PC-3 (cell line): ENCODE measurements around the gene CERT1. TPM values are rescaled to one million over a fixed set of nuclear protein-coding genes. Genes with fewer than 3 reads are reported as not detected.

ENCODE experiments used
- ATAC-seq: fragments of 200-7000 bp; cut with Tn5 transposase; 2 replicates; pipeline ENCODE4 v1.9.1; 2020; ENCODE audit warnings: mild to moderate bottlenecking, moderate library complexity
- BruUV-seq: library from RNA; stranded (reverse); fragments of 400-500 nt; replicated peaks from 2 replicates; lab custom pipeline; 2021; lab: Mats Ljungman, UMichigan
- CTCF ChIA-PET: fragments of 300-600 bp; sonication (Branson Sonifier 250); formaldehyde crosslinking; loops from one replicate; lab custom pipeline; 2022; ENCODE audit warnings: antibody characterized with exemption; lab: Charles Lee
- POLR2A ChIA-PET: fragments of 300-600 bp; sonication (Branson Sonifier 250); formaldehyde crosslinking; loops from one replicate; lab custom pipeline; 2022; ENCODE audit warnings: antibody characterized with exemption; ENCODE audit not compliant: unreplicated experiment; lab: Charles Lee
- DNase-seq: peaks from one replicate; pipeline ENCODE4 v3.0.0-alpha.2; 2015
- H2AFZ ChIP-seq: fragments of 300-600 bp; sonication (generic); 2 replicates; pipeline ENCODE4 v1.6.0; 2016; ENCODE audit warnings: antibody characterized with exemption, low read length
- H3F3A ChIP-seq: fragments of 300-600 bp; sonication (generic); one replicate; pipeline ENCODE4 v1.6.0; 2017; ENCODE audit warnings: antibody characterized with exemption, low read length, control low read depth, mild to moderate bottlenecking; ENCODE audit not compliant: unreplicated experiment
- H3K27ac ChIP-seq: fragments of 300-600 bp; sonication (generic); 2 replicates; pipeline ENCODE4 v1.5.1; 2016; ENCODE audit warnings: mild to moderate bottlenecking, low read length
- H3K27me3 ChIP-seq: fragments of 300-600 bp; sonication (generic); 2 replicates; pipeline ENCODE4 v1.6.1; 2016; ENCODE audit warnings: low read length, mixed read lengths
- H3K36me3 ChIP-seq: fragments of 300-600 bp; sonication (generic); 2 replicates; pipeline ENCODE4 v1.6.1; 2016; ENCODE audit warnings: low read depth, mixed run types, low read length, mixed read lengths
- H3K4me1 ChIP-seq: fragments of 300-600 bp; sonication (generic); 2 replicates; pipeline ENCODE4 v1.5.1; 2016; ENCODE audit warnings: low read length; ENCODE audit not compliant: insufficient read depth
- H3K4me2 ChIP-seq: fragments of 300-600 bp; sonication (generic); 2 replicates; pipeline ENCODE4 v1.6.0; 2016; ENCODE audit warnings: low read length
- H3K4me3 ChIP-seq: fragments of 300-600 bp; sonication (generic); 2 replicates; pipeline ENCODE4 v1.5.1; 2016; ENCODE audit warnings: mild to moderate bottlenecking, low read length, mixed read lengths
- H3K79me2 ChIP-seq: fragments of 300-600 bp; sonication (generic); 2 replicates; pipeline ENCODE4 v1.6.1; 2017; ENCODE audit warnings: low read length, mixed read lengths
- H3K9ac ChIP-seq: fragments of 300-600 bp; sonication (generic); 2 replicates; pipeline ENCODE4 v1.6.0; 2016; ENCODE audit warnings: mild to moderate bottlenecking, low read length
- H3K9me2 ChIP-seq: fragments of 300-600 bp; sonication (generic); replicated peaks from 2 replicates; pipeline ENCODE4 v1.6.1; 2016; ENCODE audit warnings: mixed run types, low read length, mixed read lengths
- H3K9me3 ChIP-seq: fragments of 300-600 bp; sonication (generic); 2 replicates; pipeline ENCODE4 v1.6.1; 2016; ENCODE audit warnings: low read length, mixed read lengths
- H4K20me1 ChIP-seq: fragments of 300-600 bp; sonication (generic); 2 replicates; pipeline ENCODE4 v1.6.1; 2016; ENCODE audit warnings: low read length, mixed read lengths
- CTCF ChIP-seq: fragments of 300-600 bp; sonication (generic); conservative IDR thresholded peaks from 2 replicates; pipeline ENCODE4 v1.5.1; 2017; ENCODE audit warnings: antibody characterized with exemption, low read depth, mild to moderate bottlenecking, low read length
- EZH2 ChIP-seq: fragments of 300-600 bp; sonication (generic); IDR thresholded peaks from one replicate; pipeline ENCODE4 v1.6.1; 2017; ENCODE audit warnings: antibody characterized with exemption, mild to moderate bottlenecking, low read length; ENCODE audit not compliant: unreplicated experiment
- EZH2phosphoT487 ChIP-seq: fragments of 300-600 bp; sonication (generic); IDR thresholded peaks from 2 replicates; pipeline ENCODE4 v1.6.1; 2018; ENCODE audit warnings: mild to moderate bottlenecking, antibody characterized with exemption, low read length, borderline replicate concordance
- intact Hi-C: fragments of 100-400 bp; cut with micrococcal nuclease; formaldehyde crosslinking; loops from 2 replicates; pipeline ENCODE4 v1.9.0; 2023
- total RNA-seq: library from RNA; depleted of rRNA; stranded (reverse); fragments of >200 nt; gene quantifications from 2 replicates; pipeline ENCODE4 v1.2.3, GENCODE V29; 2014

CERT1 gene
- total RNA-seq, 1 experiment from 2014 or later, result 5.6 TPM

GRCh38 chr5:75547812-75548211 lies 36.4 kb upstream of the CERT1 start:
- peaks cover 3% of the 10 kb centered on the region for H3K36me3 ChIP-seq
- H3K9me2 ChIP-seq, result no peaks in the 10 kb centered on the region
- H3K27ac ChIP-seq, result no peak overlapping the region
- H3K4me3 ChIP-seq, result no peak overlapping the region
- H3F3A ChIP-seq, result no peaks in the 10 kb centered on the region
- BruUV-seq, result no TSS peak
- ChIA-PET CTCF (no interaction called here), POLR2A (no interaction called here)
- no peaks in the 10 kb centered on the region for H3K79me2 ChIP-seq
- intact Hi-C loops, result no loop called here
- no peak for TF ChIP-seq EZH2phosphoT487
- no peak for TF ChIP-seq EZH2
- TF ChIP-seq CTCF, result no peak
- H3K9ac ChIP-seq, result no peak overlapping the region
- no peak overlapping the region for H3K4me2 ChIP-seq
- ATAC-seq (no peak), DNase-seq (no peak)
- no peak overlapping the region for H2AFZ ChIP-seq
- no peaks in the 10 kb centered on the region for H4K20me1 ChIP-seq
- H3K4me1 ChIP-seq, result peaks cover 10% of the 10 kb centered on the region
- no peaks in the 10 kb centered on the region for H3K9me3 ChIP-seq
- H3K27me3 ChIP-seq, result no peaks in the 10 kb centered on the region

GRCh38 chr5:75546830-75547229 lies 35.4 kb upstream of the CERT1 start:
- BruUV-seq, result no TSS peak
- H2AFZ ChIP-seq, result no peak overlapping the region
- intact Hi-C loops, result no loop called here
- no peaks in the 10 kb centered on the region for H3K9me2 ChIP-seq
- TF ChIP-seq CTCF (no peak), EZH2phosphoT487 (no peak), EZH2 (no peak)
- DNase-seq (no peak), ATAC-seq (no peak)
- H3K9me3 ChIP-seq, result no peaks in the 10 kb centered on the region
- CTCF ChIA-PET, result no interaction called here
- no peak overlapping the region for H3K27ac ChIP-seq
- H3K4me1 ChIP-seq, result peaks cover 8% of the 10 kb centered on the region
- no peak overlapping the region for H3K4me3 ChIP-seq
- no peaks in the 10 kb centered on the region for H3K27me3 ChIP-seq
- H3F3A ChIP-seq, result no peaks in the 10 kb centered on the region
- H4K20me1 ChIP-seq, result no peaks in the 10 kb centered on the region
- no peak overlapping the region for H3K4me2 ChIP-seq
- no peaks in the 10 kb centered on the region; the same call in none of the 2 replicates for H3K36me3 ChIP-seq
- H3K9ac ChIP-seq, result no peak overlapping the region
- H3K79me2 ChIP-seq, result no peaks in the 10 kb centered on the region
- POLR2A ChIA-PET, result no interaction called here

GRCh38 chr5:75545131-75545530 lies 33.7 kb upstream of the CERT1 start:
- H3K9me3 ChIP-seq, result no peaks in the 10 kb centered on the region
- no peak for TF ChIP-seq CTCF
- TF ChIP-seq EZH2, result no peak
- TF ChIP-seq EZH2phosphoT487, result no peak
- no peaks in the 10 kb centered on the region for H3K27me3 ChIP-seq
- no peak overlapping the region for H3K27ac ChIP-seq
- H4K20me1 ChIP-seq, result no peaks in the 10 kb centered on the region
- H3K9me2 ChIP-seq, result no peaks in the 10 kb centered on the region
- no peaks in the 10 kb centered on the region for H3K4me1 ChIP-seq
- intact Hi-C loops, result no loop called here
- no peaks in the 10 kb centered on the region; the same call in none of the 2 replicates for H3K36me3 ChIP-seq
- POLR2A ChIA-PET, result no interaction called here
- H3F3A ChIP-seq, result no peaks in the 10 kb centered on the region
- CTCF ChIA-PET, result no interaction called here
- no peak overlapping the region for H3K9ac ChIP-seq
- BruUV-seq, result no TSS peak
- ATAC-seq (no peak), DNase-seq (no peak)
- no peaks in the 10 kb centered on the region for H3K79me2 ChIP-seq
- H3K4me2 ChIP-seq, result no peak overlapping the region
- no peak overlapping the region for H2AFZ ChIP-seq
- H3K4me3 ChIP-seq, result no peak overlapping the region
